Keratinocyte (primary cell): ENCODE measurements around the gene LRRC27. TPM values are rescaled to one million over a fixed set of nuclear protein-coding genes. Genes with fewer than 3 reads are reported as not detected.

Experiments used
- DNase-seq: peaks from one replicate; pipeline ENCODE4 v3.0.0-alpha.2; 2011; ENCODE audit warnings: low read depth, missing footprints, low spot score
- FAIRE-seq: peaks from 2 replicates; lab custom pipeline; 2011; peaks lifted over from hg19 to GRCh38; lab: Jason Lieb, UNC
- H2AFZ ChIP-seq: 2 replicates; pipeline ENCODE4 v1.6.0; 2012; ENCODE audit warnings: low read length, control low read depth, inconsistent platforms; ENCODE audit not compliant: control insufficient read depth
- H3K27ac ChIP-seq: 2 replicates; pipeline ENCODE4 v1.5.1; 2011; ENCODE audit warnings: low read length; ENCODE audit not compliant: control insufficient read depth, insufficient read depth
- H3K27me3 ChIP-seq: 3 replicates; pipeline ENCODE4 v1.6.0; 2011; ENCODE audit warnings: low read length; ENCODE audit not compliant: control insufficient read depth, insufficient read depth; ENCODE audit errors: extremely low read depth
- H3K36me3 ChIP-seq, 2 experiments: 2 replicates in 1 of 2; 3 replicates in 1 of 2; pipeline ENCODE4 v1.5.1; 2011; ENCODE audit warnings: low read length in 2 of 2, mild to moderate bottlenecking in 1 of 2; ENCODE audit not compliant: control insufficient read depth in 2 of 2, insufficient read depth in 2 of 2; ENCODE audit errors: extremely low read depth in 1 of 2
- H3K4me1 ChIP-seq: 3 replicates; pipeline ENCODE4 v1.5.1; 2011; ENCODE audit warnings: low read length; ENCODE audit not compliant: control insufficient read depth, insufficient read depth; ENCODE audit errors: extremely low read depth
- H3K4me2 ChIP-seq: 3 replicates; pipeline ENCODE4 v1.6.0; 2011; ENCODE audit warnings: low read depth, low read length; ENCODE audit not compliant: control insufficient read depth, insufficient read depth; ENCODE audit errors: extremely low read depth
- H3K4me3 ChIP-seq, 3 experiments: fragments of 200-600 bp in 1 of 3; sonication (generic) in 1 of 3; 2 replicates in 2 of 3; 3 replicates in 1 of 3; pipeline ENCODE4 v1.5.1; 2011 to 2016; ENCODE audit warnings: low read length in 3 of 3, mild to moderate bottlenecking in 3 of 3, control low read depth in 2 of 3, inconsistent platforms in 1 of 3, low read depth in 1 of 3, mixed read lengths in 1 of 3, mixed run types in 1 of 3, moderate library complexity in 1 of 3; ENCODE audit not compliant: control insufficient read depth in 2 of 3, insufficient read depth in 2 of 3; ENCODE audit errors: extremely low read depth in 1 of 3
- H3K79me2 ChIP-seq: 2 replicates; pipeline ENCODE4 v1.6.0; 2012; ENCODE audit warnings: low read length; ENCODE audit not compliant: control insufficient read depth, insufficient read depth
- H3K9ac ChIP-seq: 3 replicates; pipeline ENCODE4 v1.6.0; 2011; ENCODE audit warnings: low read length; ENCODE audit not compliant: control insufficient read depth, insufficient read depth; ENCODE audit errors: extremely low read depth
- H3K9me1 ChIP-seq: 3 replicates; pipeline ENCODE4 v1.6.0; 2011; ENCODE audit warnings: low read length; ENCODE audit not compliant: control insufficient read depth, insufficient read depth; ENCODE audit errors: extremely low read depth
- H3K9me3 ChIP-seq: 2 replicates; pipeline ENCODE4 v1.5.1; 2012; ENCODE audit warnings: low read depth, low read length; ENCODE audit not compliant: control insufficient read depth
- H4K20me1 ChIP-seq: 3 replicates; pipeline ENCODE4 v1.6.0; 2011; ENCODE audit warnings: low read length; ENCODE audit not compliant: control insufficient read depth, insufficient read depth; ENCODE audit errors: extremely low read depth
- EZH2 ChIP-seq: IDR thresholded peaks from one replicate; pipeline ENCODE4 v1.6.1; 2012; ENCODE audit warnings: inconsistent platforms, mild to moderate bottlenecking, low read length, moderate library complexity
- dilution Hi-C: fragments of 300-500 bp; cut with MboI; formaldehyde crosslinking; loops from one replicate; pipeline ENCODE4 v1.7.0; 2020; ENCODE audit warnings: low sequenced_read_pairs; ENCODE audit not compliant: extremely low pct_ligation_motif_present
- polyA plus RNA-seq, 5 experiments: library from polyadenylated mRNA; depleted of rRNA in 3 of 5; stranded (reverse) in 3 of 5; stranded (forward) in 1 of 5; unstranded in 1 of 5; fragments of >200 nt; gene quantifications; 1 replicate in 1 of 5; 2 replicates in 3 of 5; 3 replicates in 1 of 5; pipeline versions ENCODE4 v1.2.1 to v1.2.3, GENCODE V29; 2011 to 2012; ENCODE audit warnings: missing spikeins in 2 of 5, low read depth in 1 of 5, low replicate concordance in 1 of 5
- TF ChIP-seq, protein P1 (sequence below), 3 experiments: IDR thresholded peaks in 1 of 3; conservative IDR thresholded peaks in 1 of 3; optimal IDR thresholded peaks in 1 of 3; 2 replicates in 2 of 3; 3 replicates in 1 of 3; pipeline versions ENCODE3 to v1.5.1; 2011; ENCODE audit warnings: low read length in 3 of 3, mild to moderate bottlenecking in 3 of 3, moderate library complexity in 2 of 3, control low read depth in 1 of 3, inconsistent platforms in 1 of 3; ENCODE audit not compliant: insufficient read depth in 2 of 3; ENCODE audit errors: extremely low read depth in 1 of 3

Gene LRRC27
- polyA plus RNA-seq, 1 donor (not counting 4 experiments of a cell fraction or from before 2014, with no cell fraction given), result 3.0 TPM

DNA sequence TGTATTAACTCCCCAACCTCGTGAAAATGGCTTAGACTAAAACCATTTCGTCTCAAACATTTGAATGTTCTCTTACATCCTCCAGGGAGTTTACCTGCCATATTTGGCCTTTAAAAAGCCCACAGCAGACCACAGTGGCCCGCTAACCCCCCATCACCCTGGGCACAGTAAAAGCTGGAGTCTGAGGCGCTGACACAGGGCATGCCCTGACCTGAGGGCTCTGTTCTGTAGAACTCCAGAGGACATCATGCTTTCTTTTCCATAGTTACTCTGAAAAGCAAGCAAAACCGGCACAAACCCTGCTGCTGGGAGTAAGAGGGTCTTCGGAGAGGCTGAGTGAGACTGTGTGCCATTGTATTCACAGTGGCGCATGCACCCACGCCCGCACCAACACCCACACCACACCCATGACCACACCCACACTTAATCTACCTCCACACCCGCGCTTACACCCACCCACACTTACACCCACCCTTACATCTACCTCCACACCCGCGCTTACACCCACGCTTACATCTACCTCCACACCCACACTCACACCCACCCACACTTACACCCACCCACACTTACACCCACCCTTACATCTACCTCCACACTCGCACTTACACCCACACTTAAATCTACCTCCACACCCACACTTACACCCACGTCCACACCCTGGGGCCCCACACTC, 32.1 kb downstream of the LRRC27 start:
- H3K9me1 ChIP-seq, result no peaks in the 10 kb centered on the region
- no peaks in the 10 kb centered on the region for H3K27me3 ChIP-seq
- no peaks in the 10 kb centered on the region for H3K36me3 ChIP-seq
- H3K9me3 ChIP-seq, result peaks cover 2% of the 10 kb centered on the region
- H3K4me2 ChIP-seq, result no peak overlapping the region
- TF ChIP-seq EZH2, result no peak
- TF ChIP-seq, protein P1, sequence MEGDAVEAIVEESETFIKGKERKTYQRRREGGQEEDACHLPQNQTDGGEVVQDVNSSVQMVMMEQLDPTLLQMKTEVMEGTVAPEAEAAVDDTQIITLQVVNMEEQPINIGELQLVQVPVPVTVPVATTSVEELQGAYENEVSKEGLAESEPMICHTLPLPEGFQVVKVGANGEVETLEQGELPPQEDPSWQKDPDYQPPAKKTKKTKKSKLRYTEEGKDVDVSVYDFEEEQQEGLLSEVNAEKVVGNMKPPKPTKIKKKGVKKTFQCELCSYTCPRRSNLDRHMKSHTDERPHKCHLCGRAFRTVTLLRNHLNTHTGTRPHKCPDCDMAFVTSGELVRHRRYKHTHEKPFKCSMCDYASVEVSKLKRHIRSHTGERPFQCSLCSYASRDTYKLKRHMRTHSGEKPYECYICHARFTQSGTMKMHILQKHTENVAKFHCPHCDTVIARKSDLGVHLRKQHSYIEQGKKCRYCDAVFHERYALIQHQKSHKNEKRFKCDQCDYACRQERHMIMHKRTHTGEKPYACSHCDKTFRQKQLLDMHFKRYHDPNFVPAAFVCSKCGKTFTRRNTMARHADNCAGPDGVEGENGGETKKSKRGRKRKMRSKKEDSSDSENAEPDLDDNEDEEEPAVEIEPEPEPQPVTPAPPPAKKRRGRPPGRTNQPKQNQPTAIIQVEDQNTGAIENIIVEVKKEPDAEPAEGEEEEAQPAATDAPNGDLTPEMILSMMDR (optimal IDR thresholded peaks at IDR 0.05 in 1 of 3, IDR thresholded peaks at IDR 0.05 in 1 of 3, conservative IDR thresholded peaks at IDR 0.05 in 1 of 3; ENCODE audit: extremely low read depth in 1 of 3, insufficient read depth in 2 of 3, low read length in 3 of 3), result no peak
- H3K4me3 ChIP-seq, result no peak overlapping the region
- DNase-seq, result no peak
- no peak overlapping the region for H3K9ac ChIP-seq
- no peaks in the 10 kb centered on the region for H4K20me1 ChIP-seq
- no peak overlapping the region for H2AFZ ChIP-seq
- no peak overlapping the region for H3K27ac ChIP-seq
- H3K4me1 ChIP-seq, result no peaks in the 10 kb centered on the region
- peak; percentile 94 for FAIRE-seq
- no peaks in the 10 kb centered on the region for H3K79me2 ChIP-seq
- dilution Hi-C loops, result no loop called here

DNA sequence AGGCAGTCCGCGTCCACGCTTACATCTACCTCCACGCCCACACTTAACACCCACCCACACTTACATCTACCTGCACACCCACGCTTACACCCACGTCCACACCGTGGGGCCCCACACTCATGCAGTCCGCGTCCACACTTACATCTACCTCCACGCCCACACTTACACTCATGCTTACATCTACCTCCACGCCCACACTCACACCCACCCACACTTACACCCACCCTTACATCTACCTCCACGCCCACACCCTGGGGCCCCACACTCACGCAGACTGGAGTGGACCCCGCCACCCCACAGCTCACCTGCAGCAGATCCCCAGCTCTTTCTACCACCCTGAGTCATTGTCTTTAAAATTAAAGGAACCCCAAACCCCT, 32.6 kb downstream of the LRRC27 start:
- no peak for DNase-seq
- Histone ChIP-seq H3K4me3 (no peak overlapping the region), H3K9ac (no peak overlapping the region)

More for the DNA sequence above, 32.6 kb downstream of the LRRC27 start:
- Histone ChIP-seq H3K27ac (no peak overlapping the region), H3K79me2 (no peaks in the 10 kb centered on the region), H2AFZ (no peak overlapping the region), H3K4me1 (no peaks in the 10 kb centered on the region), H3K4me2 (no peak overlapping the region), H3K27me3 (no peaks in the 10 kb centered on the region), H4K20me1 (no peaks in the 10 kb centered on the region), H3K9me1 (no peaks in the 10 kb centered on the region), H3K9me3 (peaks cover 2% of the 10 kb centered on the region), H3K36me3 (no peaks in the 10 kb centered on the region)
- TF ChIP-seq, protein P1 (optimal IDR thresholded peaks at IDR 0.05 in 1 of 3, IDR thresholded peaks at IDR 0.05 in 1 of 3, conservative IDR thresholded peaks at IDR 0.05 in 1 of 3; ENCODE audit: extremely low read depth in 1 of 3, insufficient read depth in 2 of 3, low read length in 3 of 3), result no peak
- TF ChIP-seq EZH2, result no peak
- no peak for FAIRE-seq
- dilution Hi-C loops, result no loop called here
